Breast epithelium (tissue), 4 donors: ENCODE measurements around the gene EHMT2. TPM values are rescaled to one million over a fixed set of nuclear protein-coding genes. Genes with fewer than 3 reads are reported as not detected.

Experiments used
- DNase-seq, 2 donors: peaks; one replicate each; pipeline ENCODE4 v3.0.0-alpha.2; 2019; ENCODE audit warnings: low spot score in 2 of 2
- H3K27ac ChIP-seq, 2 donors: fragments of 200-600 bp; sonication (generic) in 1 of 2; one replicate each; pipeline ENCODE4 v1.5.1; 2016 to 2019; ENCODE audit warnings: mild to moderate bottlenecking in 1 of 2
- H3K27me3 ChIP-seq, 2 donors: fragments of 200-600 bp; sonication (generic) in 1 of 2; one replicate each; pipeline versions ENCODE4 v1.5.1 to v1.6.0; 2017 to 2019; ENCODE audit warnings: control low read depth in 1 of 2, mild to moderate bottlenecking in 1 of 2
- H3K36me3 ChIP-seq: fragments of 200-600 bp; one replicate; pipeline ENCODE4 v1.5.1; 2019
- H3K4me1 ChIP-seq, 2 donors: fragments of 200-600 bp; sonication (generic); one replicate each; pipeline ENCODE4 v1.5.1; 2016 to 2019; ENCODE audit warnings: control low read depth in 1 of 2
- H3K4me3 ChIP-seq, 3 donors: fragments of 200-600 bp; sonication (generic); 1 replicate in 2 of 3; 2 replicates in 1 of 3; pipeline ENCODE4 v1.5.1; 2016 to 2019; ENCODE audit warnings: mild to moderate bottlenecking in 3 of 3, moderate library complexity in 2 of 3
- H3K9me3 ChIP-seq, 2 donors: fragments of 200-600 bp; sonication (generic) in 1 of 2; one replicate each; pipeline ENCODE4 v1.5.1; 2016 to 2019; ENCODE audit warnings: control low read depth in 1 of 2
- POLR2A ChIP-seq: fragments of 450-650 bp; IDR thresholded peaks from one replicate; pipeline ENCODE4 v1.6.1; 2016; ENCODE audit warnings: antibody characterized with exemption, mild to moderate bottlenecking, moderate library complexity
- POLR2AphosphoS5 ChIP-seq, 3 donors: sonication (generic); formaldehyde crosslinking; IDR thresholded peaks; one replicate each; pipeline ENCODE4 v1.6.1; 2017; ENCODE audit warnings: antibody characterized with exemption in 3 of 3
- intact Hi-C: fragments of 100-400 bp; cut with DNase I; formaldehyde crosslinking; loops from one replicate; pipeline ENCODE4 v1.15.1; 2023; ENCODE audit warnings: low total_unique reads
- total RNA-seq, 3 donors: library from RNA; depleted of rRNA; stranded (reverse); fragments of >200 nt; gene quantifications; one replicate each; pipeline ENCODE4 v1.1.0, GENCODE V29; 2016
- TF ChIP-seq, protein P1 (sequence below), 3 donors: fragments of 450-650 bp; IDR thresholded peaks; one replicate each; pipeline ENCODE4 v1.5.1; 2016 to 2017; ENCODE audit warnings: antibody characterized with exemption in 3 of 3, mild to moderate bottlenecking in 3 of 3, moderate library complexity in 3 of 3

Gene EHMT2
- total RNA-seq, 3 donors from 2014 or later: 34.6 to 37.5 (median 37.0) TPM

DNA sequence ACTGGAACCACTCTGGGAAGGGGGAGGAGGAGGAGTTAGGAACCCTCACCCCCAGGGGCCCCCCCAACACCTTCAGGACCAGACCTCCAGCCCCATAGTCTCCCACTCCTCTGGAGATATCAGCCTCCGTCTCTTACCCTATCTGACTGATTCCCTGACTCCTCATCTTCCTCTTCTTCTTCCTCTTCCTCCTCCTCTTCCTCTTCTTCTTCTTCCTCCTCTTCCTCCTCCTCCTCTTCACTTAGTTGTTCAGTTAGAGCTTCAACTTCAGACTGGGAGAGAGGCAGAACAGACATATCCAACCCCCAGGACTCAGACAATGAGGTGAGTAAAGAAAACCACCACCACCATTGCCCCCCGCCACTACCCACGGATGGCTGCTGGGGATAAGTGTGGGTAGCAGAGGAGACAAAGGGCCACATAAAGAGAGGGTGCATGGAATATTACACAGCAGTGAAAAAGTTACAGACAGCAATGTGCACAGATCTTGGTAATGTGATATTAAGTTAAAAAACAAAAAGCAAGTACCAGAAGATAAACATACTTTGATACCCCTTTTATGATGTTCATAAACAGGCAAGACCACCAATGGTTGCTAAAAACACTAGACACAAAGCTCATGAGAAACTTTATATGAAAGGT lies 8.0 kb downstream of the EHMT2 start:
- TF ChIP-seq POLR2AphosphoS5 (IDR thresholded peaks at IDR 0.05) (no peak), POLR2A (no peak)
- TF ChIP-seq, protein P1, sequence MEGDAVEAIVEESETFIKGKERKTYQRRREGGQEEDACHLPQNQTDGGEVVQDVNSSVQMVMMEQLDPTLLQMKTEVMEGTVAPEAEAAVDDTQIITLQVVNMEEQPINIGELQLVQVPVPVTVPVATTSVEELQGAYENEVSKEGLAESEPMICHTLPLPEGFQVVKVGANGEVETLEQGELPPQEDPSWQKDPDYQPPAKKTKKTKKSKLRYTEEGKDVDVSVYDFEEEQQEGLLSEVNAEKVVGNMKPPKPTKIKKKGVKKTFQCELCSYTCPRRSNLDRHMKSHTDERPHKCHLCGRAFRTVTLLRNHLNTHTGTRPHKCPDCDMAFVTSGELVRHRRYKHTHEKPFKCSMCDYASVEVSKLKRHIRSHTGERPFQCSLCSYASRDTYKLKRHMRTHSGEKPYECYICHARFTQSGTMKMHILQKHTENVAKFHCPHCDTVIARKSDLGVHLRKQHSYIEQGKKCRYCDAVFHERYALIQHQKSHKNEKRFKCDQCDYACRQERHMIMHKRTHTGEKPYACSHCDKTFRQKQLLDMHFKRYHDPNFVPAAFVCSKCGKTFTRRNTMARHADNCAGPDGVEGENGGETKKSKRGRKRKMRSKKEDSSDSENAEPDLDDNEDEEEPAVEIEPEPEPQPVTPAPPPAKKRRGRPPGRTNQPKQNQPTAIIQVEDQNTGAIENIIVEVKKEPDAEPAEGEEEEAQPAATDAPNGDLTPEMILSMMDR (IDR thresholded peaks at IDR 0.05): no peak
- no peaks in the 10 kb centered on the region for H3K27me3 ChIP-seq
- no peak overlapping the region for H3K4me3 ChIP-seq
- DNase-seq: no peak
- no peak overlapping the region for H3K27ac ChIP-seq
- H3K36me3 ChIP-seq: peaks cover 16% of the 10 kb centered on the region
- intact Hi-C loops: no loop called here
- H3K4me1 ChIP-seq: no peaks in the 10 kb centered on the region
- no peaks in the 10 kb centered on the region for H3K9me3 ChIP-seq

DNA sequence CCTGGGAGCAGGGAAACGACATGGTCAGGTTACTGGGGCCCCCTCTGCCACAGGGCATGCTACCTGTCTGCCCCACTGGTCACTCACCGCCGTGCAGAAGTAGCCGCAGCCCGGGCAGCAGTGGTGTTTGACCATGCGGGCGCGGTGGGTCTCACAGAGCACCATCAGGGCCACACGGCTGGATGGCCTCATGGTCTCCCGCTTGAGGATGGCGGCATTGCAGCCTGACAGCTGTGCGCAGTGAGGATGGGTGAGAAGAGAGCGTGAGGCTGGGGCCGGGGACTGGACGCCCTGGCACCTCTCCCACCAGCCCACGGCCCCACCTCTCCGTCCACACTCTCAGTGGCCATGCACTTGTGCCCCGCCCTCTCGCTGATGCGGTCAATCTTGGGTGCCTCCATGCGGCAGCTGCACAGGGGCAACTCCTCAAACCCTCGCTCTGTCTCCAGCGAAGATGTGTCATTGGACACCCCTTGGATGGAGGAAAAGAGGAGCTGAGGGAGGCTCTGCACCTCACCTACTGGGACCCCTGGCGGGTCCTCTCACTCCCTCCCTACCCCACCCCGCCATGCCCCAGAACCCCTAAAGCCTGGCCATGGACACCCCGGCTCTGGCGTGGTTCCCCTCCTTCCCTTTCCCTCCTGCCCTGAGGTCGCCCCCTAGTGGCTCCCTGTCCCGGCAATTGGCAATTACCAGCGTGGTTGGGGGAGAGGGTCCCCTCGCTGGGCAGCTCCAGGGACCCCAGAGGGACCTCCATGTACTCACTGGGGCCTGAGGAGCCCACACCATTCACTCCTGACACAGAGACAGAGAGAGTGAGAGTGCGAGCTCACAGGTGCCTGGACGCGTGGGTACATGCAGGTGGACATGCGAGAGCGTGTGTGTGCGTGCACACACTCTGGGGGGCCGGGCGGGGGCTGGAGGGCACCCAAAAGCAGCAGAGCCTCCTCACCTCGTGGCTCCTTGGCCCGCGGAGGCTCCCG lies 8.9 kb downstream of the EHMT2 start:
- Histone ChIP-seq H3K27me3 (no peaks in the 10 kb centered on the region), H3K36me3 (peaks cover 19% of the 10 kb centered on the region), H3K4me3 (no peak overlapping the region), H3K27ac (peak overlapping the region in 1 of 2 donors; percentile 19), H3K9me3 (no peaks in the 10 kb centered on the region), H3K4me1 (no peaks in the 10 kb centered on the region)
- intact Hi-C loops: no loop called here
- no peak for TF ChIP-seq POLR2AphosphoS5 (IDR thresholded peaks at IDR 0.05)
- TF ChIP-seq, protein P1 (IDR thresholded peaks at IDR 0.05): peak; percentile 18 to 36 (median 32)
- no peak for DNase-seq

DNA sequence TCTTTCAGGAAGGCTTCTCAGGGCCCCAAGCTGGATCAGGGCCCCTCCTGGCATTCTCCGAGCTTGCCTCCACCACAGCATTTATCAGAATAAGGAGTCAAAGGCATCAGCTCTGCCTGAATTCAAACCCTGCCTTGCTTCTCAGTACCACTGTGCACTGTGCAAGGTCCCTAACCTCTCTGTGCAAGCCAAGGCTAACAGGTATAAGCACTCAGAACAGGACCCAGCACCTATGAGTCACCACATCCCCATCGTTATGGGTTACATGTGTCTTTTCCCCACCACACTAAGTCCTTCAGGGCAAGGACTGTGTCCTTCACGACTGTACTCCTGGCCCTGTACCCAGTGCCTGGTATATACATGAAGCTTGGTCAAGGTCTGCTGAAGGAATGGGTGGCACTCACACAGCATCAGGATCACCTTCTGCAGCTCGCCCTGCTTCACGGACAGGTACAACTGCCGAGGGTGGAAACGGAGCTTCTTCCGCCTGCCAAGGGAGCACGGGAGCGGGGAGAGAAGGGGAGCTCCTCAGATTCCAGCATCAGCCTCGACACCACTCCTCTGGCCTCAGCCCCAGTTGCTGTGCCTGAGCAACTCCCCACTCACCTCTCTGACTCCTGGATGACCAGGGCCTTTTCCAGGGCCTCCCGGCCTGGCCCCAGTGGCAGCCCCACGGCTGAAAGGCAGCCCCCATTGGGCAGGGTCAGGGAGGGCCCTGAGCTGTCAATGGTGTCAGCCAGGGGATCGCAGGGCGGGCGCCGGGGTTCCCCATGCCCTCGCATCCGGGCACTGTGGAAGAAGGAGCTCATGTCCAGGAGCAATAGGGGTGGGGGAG lies 10.1 kb downstream of the EHMT2 start:
- H3K27ac ChIP-seq: no peak overlapping the region
- peaks cover 24% of the 10 kb centered on the region for H3K36me3 ChIP-seq
- no peaks in the 10 kb centered on the region for H3K27me3 ChIP-seq
- no peaks in the 10 kb centered on the region for H3K9me3 ChIP-seq
- intact Hi-C loops: no loop called here
- DNase-seq: no peak
- no peaks in the 10 kb centered on the region for H3K4me1 ChIP-seq
- H3K4me3 ChIP-seq: no peak overlapping the region
- TF ChIP-seq, protein P1 (IDR thresholded peaks at IDR 0.05): no peak
- TF ChIP-seq POLR2A (no peak), POLR2AphosphoS5 (IDR thresholded peaks at IDR 0.05) (no peak)

DNA sequence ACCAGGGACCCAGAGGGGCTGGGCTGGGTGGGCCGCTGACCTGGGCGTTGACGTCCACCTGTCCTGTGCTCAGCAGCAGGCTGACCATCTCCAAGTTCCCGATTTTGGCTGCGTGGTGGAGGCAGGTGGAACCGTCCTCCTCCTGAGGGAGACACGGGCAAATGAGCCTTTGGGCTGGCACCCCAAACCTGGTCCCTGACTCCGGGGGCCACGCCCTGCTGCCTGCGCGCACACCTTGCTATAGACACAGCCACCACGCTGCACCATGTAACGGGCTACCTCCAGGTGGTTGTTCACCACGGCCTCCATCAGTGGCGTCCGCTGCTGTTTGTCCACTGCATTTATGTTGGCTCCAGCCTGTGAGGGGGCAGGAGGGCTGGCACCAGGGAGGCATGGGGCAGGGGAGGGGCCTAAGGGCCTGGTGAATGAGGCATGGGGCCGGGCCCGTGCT lies 10.9 kb downstream of the EHMT2 start:
- intact Hi-C loops: no loop called here
- Histone ChIP-seq H3K27ac (no peak overlapping the region), H3K4me1 (no peaks in the 10 kb centered on the region), H3K36me3 (peaks cover 24% of the 10 kb centered on the region), H3K9me3 (no peaks in the 10 kb centered on the region), H3K4me3 (no peak overlapping the region), H3K27me3 (no peaks in the 10 kb centered on the region)
- no peak for DNase-seq
- TF ChIP-seq POLR2AphosphoS5 (IDR thresholded peaks at IDR 0.05): no peak
- no peak for TF ChIP-seq POLR2A

DNA sequence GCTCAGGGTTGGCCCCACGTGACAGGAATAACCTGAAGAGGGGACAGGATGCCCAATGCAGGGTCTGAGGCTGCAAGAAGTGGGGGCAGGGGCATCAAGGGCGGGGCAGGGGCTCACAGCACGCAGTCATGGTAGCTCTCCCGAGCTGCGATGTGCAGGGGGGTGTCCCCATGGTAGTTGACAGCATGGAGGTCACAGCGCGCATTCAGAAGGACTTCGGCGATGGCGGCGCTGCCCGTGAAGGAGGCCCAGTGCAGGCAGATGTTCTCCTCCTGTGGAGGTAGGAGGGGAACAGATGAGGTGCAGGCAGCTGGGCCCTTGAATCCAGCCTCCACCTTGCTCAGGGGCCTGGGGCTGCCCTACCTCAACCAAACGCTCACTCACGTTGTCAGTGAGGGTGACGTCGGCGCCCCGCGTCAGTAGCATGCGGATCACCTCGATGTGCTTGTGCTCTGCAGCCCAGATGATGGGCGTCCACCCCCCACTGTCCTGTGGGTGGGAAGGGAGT lies 12.9 kb downstream of the EHMT2 start:
- Histone ChIP-seq H3K4me1 (no peaks in the 10 kb centered on the region), H3K4me3 (no peak overlapping the region), H3K36me3 (peaks cover 33% of the 10 kb centered on the region), H3K27ac (no peak overlapping the region), H3K27me3 (no peaks in the 10 kb centered on the region), H3K9me3 (no peaks in the 10 kb centered on the region)
- no peak for DNase-seq
- TF ChIP-seq POLR2AphosphoS5 (IDR thresholded peaks at IDR 0.05) (no peak), POLR2A (no peak)
- TF ChIP-seq, protein P1 (IDR thresholded peaks at IDR 0.05): no peak
- intact Hi-C loops: no loop called here
